Measurements from ENCODE around the gene PRKCB.

Gene PRKCB

DNA sequence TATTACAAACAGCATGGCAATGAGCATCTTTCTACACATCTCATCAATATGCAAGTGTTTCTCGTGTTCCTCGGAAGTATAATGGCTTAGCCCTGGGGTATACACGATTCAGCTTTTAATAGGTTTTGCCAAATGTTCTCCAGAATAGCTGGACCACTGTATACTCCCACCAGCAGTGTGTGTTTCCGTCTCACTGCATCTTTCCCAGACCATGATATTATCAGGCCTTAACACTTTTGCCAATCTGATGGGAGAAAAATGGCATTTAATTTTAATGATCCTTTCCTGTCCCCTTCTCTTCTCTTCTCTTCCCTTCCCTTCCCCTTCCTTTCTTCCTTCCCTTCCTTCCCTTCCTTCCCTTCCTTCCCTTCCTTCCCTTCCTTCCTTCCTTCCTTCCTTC lies 30.8 kb downstream of the PRKCB start:
- DNase-seq (ENCODE audit: low spot score): no peak

GRCh38 chr16:23867566-23867965 lies 31.8 kb downstream of the PRKCB start:
- no peak for DNase-seq (ENCODE audit: low spot score)

DNA sequence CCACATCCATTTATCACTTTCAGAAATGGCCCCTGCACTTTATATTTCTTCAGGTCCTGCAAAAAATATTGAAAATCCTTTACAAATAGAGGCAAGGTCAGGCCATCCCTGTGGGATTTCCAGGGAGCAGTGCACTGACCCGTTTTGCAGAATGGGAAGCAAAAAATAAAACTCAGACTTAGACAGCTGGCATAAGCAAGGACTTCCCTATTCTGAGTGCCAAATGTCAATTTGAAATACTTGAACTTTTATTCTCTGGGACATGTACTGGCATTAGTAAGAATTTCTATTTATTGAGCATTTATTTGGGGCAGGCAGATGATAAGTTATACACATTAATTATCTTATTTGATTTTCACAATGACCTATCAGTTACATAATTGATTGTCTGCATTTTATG lies 32.4 kb downstream of the PRKCB start:
- no peak for DNase-seq (ENCODE audit: low spot score)

DNA sequence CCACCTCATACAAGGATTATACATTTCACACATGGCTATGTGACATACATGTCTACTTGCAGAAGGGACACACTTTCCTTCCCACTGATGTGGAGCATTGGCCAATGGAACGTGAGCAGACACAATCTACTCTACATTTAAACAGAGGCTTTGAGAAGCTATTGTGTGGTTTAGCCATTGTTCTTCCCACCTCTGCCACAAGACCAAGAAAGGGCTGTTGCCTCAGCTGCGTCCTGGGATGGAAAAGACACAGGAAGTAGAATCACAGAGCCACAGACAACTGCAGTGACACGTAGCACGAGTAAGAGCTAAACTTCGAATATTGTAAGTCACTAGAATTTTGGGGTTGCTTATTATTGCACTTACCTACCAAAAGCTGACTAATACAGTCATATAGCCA lies 33.3 kb downstream of the PRKCB start:
- DNase-seq (ENCODE audit: low spot score): no peak

DNA sequence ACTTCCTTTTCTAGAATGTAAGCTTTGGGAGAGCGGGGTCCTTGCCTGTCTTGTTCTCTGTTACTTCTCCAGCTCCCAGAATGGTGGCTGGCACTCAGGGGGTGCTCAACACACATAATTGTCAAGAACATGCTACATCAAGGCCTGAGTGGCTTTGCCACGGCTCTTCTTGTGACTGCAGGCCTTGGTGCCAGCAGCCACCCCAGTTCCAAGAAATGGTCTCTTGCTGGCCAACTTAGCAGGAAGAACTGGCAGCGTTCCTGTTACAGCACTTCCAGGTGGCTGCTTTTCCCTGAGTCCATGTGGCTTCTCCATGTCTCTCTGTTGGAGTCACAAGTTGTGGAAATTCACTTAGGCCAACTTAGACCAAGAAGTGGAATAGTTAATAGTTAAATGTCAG lies 36.1 kb downstream of the PRKCB start:
- DNase-seq (ENCODE audit: low spot score): no peak

GRCh38 chr16:23874613-23875294 lies 39.0 kb downstream of the PRKCB start:
- no peak for DNase-seq (ENCODE audit: low spot score)

DNA sequence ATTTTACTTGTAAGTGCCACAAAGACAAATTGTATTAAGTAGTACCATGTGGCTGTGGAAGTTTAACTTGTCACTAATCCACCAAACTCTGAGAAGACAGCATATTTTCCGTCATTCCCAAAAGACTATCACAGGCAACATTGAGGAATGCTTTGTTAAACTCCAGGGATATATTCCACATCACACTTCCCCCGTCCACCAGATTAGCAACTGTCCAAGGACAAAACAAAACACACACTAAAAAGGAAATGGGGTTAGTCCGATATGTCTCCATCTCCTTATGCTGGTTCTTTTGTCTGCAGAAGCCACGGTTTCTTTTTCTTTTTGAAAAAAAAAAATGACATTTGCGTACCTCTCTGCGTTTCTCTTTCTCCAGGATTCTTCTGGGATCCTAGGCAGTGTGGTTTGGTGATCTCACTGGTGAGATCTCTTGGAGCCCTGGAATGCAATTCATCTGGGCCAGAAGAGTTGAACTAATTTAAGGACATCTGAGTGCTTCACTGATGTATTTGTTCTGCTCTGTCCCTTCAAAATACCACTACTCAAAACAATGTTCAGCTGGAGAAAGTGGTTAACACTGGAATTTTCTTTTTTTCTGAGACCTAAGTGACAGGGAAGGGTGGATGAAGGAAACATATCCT lies 40.6 kb downstream of the PRKCB start:
- DNase-seq (ENCODE audit: low spot score): no peak

GRCh38 chr16:23877107-23878070 lies 41.6 kb downstream of the PRKCB start:
- peak; percentile 30 for DNase-seq (ENCODE audit: low spot score)

DNA sequence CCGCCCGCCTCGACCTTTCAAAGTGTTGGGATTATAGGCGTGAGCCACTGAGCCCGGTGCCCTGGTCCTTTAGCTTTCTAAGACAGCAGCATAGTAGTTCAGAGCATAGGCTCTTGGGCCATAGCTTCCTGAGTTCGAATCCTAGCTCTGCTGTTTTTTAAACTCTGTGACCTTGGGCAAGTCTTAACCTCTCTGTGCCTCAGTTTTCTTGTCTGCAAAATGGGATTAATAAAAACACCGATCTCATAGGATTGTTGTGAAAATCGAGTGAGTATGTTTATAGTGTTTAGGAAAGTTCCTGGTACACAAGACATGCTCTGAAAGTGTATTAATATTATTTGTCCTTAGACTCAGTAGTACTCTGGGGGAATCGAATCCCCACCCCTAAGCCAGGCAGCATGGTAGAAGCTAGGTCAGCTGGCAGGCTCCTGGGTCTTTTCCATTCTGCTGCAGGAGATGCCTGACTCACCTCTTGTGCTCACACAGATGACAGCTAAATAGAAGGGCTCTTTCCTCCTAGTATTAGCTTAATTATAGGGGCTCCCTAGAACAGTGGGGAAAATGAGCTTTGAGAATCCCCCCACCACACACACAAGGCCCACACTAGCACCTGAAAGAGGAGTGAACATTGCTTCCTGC lies 44.1 kb downstream of the PRKCB start:
- no peak for DNase-seq (ENCODE audit: low spot score)

GRCh38 chr16:23889189-23889588 lies 53.4 kb downstream of the PRKCB start:
- DNase-seq (ENCODE audit: low spot score): no peak

DNA sequence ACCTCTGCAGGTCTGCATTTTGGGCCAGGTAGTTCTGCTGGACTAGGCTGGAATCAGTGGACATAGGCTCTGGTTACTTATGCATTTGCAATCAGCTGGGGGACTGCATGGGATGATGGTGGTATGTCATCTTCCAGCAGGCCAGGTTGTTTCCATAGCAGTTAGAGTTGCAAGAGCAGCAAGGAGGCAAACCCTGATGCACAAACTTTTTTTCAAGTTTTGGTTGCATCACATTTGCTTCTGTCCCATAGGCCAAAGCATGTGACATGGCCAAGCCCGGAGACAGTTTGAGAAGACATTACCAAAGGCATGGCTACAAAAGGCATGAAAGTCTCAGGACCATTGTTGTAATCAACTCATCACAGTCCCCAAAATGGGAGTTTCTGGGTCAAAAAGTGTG lies 58.2 kb downstream of the PRKCB start:
- no peak for DNase-seq (ENCODE audit: low spot score)

GRCh38 chr16:23895052-23895451 lies 59.3 kb downstream of the PRKCB start:
- no peak for DNase-seq (ENCODE audit: low spot score)

DNA sequence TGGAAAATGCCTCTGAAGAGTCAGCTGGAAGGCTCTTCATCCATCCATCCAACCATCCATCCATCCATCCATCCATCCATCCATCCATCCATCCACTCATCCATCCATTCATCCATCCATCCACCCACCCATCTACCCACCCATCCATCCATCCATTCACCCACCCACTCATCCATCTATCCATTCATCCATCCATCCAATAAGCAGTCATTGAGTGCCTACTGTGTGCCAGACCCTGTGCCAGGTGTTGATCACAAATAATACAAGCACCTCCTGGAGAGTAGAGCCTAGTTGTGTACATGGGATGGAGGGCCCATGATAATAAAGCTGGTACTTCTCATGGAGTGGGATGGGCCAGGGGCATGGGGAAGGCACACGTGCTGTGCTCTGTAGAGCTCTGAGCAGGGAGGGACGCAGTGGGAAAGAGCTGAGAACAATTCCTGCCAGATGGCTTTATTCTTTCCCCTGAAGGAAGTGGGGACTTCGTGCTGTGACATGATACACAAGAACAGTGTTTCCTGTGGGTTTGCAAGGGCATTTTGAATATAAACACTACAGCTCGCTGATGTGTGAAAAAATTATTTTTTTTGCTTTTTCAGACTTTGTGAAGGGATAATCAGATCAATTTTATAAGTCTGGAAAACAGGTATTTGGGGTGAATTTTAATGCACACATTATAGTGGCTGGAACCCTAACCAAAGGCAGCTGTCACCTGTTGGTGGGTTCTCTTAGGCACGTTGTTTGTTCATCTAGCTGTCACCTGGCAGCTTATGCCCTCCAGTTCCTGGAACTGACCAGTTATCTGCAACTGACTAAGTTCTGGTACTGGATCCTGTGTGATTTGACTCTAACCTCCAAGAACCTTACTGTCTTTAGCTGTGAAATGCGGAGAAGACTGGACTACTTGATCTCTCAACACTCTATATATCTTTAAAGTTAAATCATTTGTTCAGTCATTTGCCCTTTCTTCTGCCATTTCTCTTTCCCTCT lies 61.3 kb downstream of the PRKCB start:
- DNase-seq (ENCODE audit: low spot score): no peak

- DNase-seq (ENCODE audit: low spot score): no peak
These were observed 63.1 kb downstream of the PRKCB start for GRCh38 chr16:23898682-23899430.

DNA sequence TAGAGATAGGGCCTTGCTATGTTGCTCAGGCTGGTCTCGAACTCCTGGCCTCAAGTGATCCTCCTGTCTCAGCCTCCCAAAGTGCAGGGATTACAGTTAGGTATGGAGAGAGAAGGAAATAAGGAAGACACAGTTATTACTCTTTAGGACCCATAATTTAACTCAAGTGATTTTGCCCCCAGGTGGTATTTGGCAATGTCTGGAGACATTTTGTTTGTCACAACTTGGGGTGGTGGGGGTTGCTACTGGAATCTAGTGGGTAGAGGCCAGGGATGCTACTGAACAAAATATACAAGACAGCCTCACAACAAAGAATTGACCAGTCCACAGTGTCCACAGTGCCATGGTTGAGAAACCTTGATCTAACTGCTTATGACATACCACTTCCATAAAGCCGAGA lies 64.1 kb downstream of the PRKCB start:
- DNase-seq (ENCODE audit: low spot score): no peak

- no peak for DNase-seq (ENCODE audit: low spot score)
These were observed 64.8 kb downstream of the PRKCB start for GRCh38 chr16:23900480-23901177.

- DNase-seq (ENCODE audit: low spot score): no peak
These were observed 65.6 kb downstream of the PRKCB start for GRCh38 chr16:23901178-23902033.

DNA sequence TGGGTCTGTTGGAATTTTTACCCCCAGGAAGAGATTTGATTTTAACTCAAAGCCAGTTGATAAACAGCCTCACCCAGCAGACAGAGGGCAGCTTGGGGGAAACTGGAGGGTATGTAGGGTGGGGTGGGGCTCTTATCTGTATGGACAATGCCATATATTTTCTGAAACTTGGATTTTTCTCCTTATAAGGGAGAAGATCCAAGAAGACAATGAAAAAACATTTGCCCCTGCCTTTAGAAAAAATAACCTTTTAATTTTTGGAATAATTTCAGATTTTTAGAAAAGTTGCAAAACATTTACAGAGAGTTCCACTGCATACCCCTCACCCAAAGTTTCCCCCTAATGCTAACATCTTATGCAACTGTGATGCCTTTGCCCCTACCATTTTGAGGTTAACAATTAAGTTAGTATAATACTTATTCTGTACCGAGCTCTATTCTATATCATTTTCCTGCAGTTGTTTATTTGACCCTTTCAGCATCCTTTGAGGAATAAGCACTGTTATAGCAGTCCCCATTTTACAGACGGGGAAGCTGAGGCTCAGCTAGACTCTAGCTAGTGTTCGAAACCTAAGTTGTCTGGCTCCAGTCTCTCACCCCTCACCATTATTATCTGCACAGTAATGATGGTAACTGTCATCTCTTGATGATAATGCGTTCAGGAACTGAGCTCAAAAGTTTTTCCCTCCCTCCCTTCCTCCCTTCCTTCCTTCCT lies 66.4 kb downstream of the PRKCB start:
- no peak for DNase-seq (ENCODE audit: low spot score)

All from NAMALWA (cell line).